Nephron (organoid): ENCODE results near the gene FGGY.

Source experiments
- H3K27ac Mint-ChIP-seq, 3 experiments: 2 replicates each; pipeline ENCODE4 v1.8.0; 2020; ENCODE audit warnings: mixed read lengths in 3 of 3, mild to moderate bottlenecking in 2 of 3, moderate library complexity in 1 of 3
- H3K27me3 Mint-ChIP-seq: 2 replicates; pipeline ENCODE4 v1.8.0; 2021; ENCODE audit warnings: low read depth, mild to moderate bottlenecking, moderate library complexity, mixed read lengths
- H3K36me3 Mint-ChIP-seq: 2 replicates; pipeline ENCODE4 v1.8.0; 2020; ENCODE audit warnings: low read depth, mixed read lengths
- H3K4me1 Mint-ChIP-seq: 2 replicates; pipeline ENCODE4 v1.8.0; 2020; ENCODE audit warnings: mixed read lengths
- H3K4me3 Mint-ChIP-seq, 3 experiments: 2 replicates each; pipeline ENCODE4 v1.8.0; 2020; ENCODE audit warnings: mild to moderate bottlenecking in 3 of 3, mixed read lengths in 3 of 3, moderate library complexity in 2 of 3
- H3K9me3 Mint-ChIP-seq: 2 replicates; pipeline ENCODE4 v1.8.0; 2020; ENCODE audit warnings: mixed read lengths
- CTCF ChIP-seq, 3 experiments: fragments of 200-600 bp; sonication (generic); IDR thresholded peaks; one replicate each; pipeline ENCODE4 v1.5.0; 2021; ENCODE audit warnings: antibody characterized with exemption in 3 of 3; ENCODE audit not compliant: unreplicated experiment in 3 of 3

Gene FGGY

GRCh38 chr1:59473831-59474230 is 176.9 kb downstream of the FGGY start:
- Mint-ChIP-seq H3K36me3 (peaks cover 18% of the 10 kb centered on the region), H3K4me1 (peaks cover 11% of the 10 kb centered on the region), H3K27me3 (no peaks in the 10 kb centered on the region), H3K4me3 (no peak overlapping the region), H3K27ac (no peak overlapping the region), H3K9me3 (peaks cover 17% of the 10 kb centered on the region)
- TF ChIP-seq CTCF (IDR thresholded peaks at IDR 0.05; ENCODE audit: unreplicated experiment in 3 of 3), result no peak

GRCh38 chr1:59474496-59474895 is 177.6 kb downstream of the FGGY start:
- peak overlapping the region in 1 of 3 experiments; percentile 87 for H3K27ac Mint-ChIP-seq
- H3K27me3 Mint-ChIP-seq, result no peaks in the 10 kb centered on the region
- H3K36me3 Mint-ChIP-seq, result peaks cover 17% of the 10 kb centered on the region
- H3K9me3 Mint-ChIP-seq, result peaks cover 17% of the 10 kb centered on the region
- peaks cover 11% of the 10 kb centered on the region for H3K4me1 Mint-ChIP-seq
- no peak for TF ChIP-seq CTCF (IDR thresholded peaks at IDR 0.05; ENCODE audit: unreplicated experiment in 3 of 3)
- no peak overlapping the region for H3K4me3 Mint-ChIP-seq

- Mint-ChIP-seq H3K4me1 (peaks cover 11% of the 10 kb centered on the region), H3K27ac (peak overlapping the region; percentile 82 to 93 (median 87)), H3K4me3 (peak overlapping the region in 1 of 3 experiments; percentile 7), H3K27me3 (no peaks in the 10 kb centered on the region), H3K36me3 (peaks cover 8% of the 10 kb centered on the region), H3K9me3 (peaks cover 8% of the 10 kb centered on the region)
- no peak for TF ChIP-seq CTCF (IDR thresholded peaks at IDR 0.05; ENCODE audit: unreplicated experiment in 3 of 3)
Measured at GRCh38 chr1:59475737-59476136, 178.8 kb downstream of the FGGY start.

GRCh38 chr1:59477286-59477685 is 180.4 kb downstream of the FGGY start:
- no peaks in the 10 kb centered on the region for H3K27me3 Mint-ChIP-seq
- TF ChIP-seq CTCF (IDR thresholded peaks at IDR 0.05; ENCODE audit: unreplicated experiment in 3 of 3), result no peak

GRCh38 chr1:59477867-59478266 is 181.0 kb downstream of the FGGY start:
- Mint-ChIP-seq H3K27me3 (no peaks in the 10 kb centered on the region), H3K27ac (no peak overlapping the region), H3K9me3 (peaks cover 2% of the 10 kb centered on the region), H3K4me1 (peaks cover 11% of the 10 kb centered on the region), H3K4me3 (no peak overlapping the region), H3K36me3 (no peaks in the 10 kb centered on the region)
- TF ChIP-seq CTCF (IDR thresholded peaks at IDR 0.05; ENCODE audit: unreplicated experiment in 3 of 3), result no peak

More at GRCh38 chr1:59477286-59477685, 180.4 kb downstream of the FGGY start:
- Mint-ChIP-seq H3K9me3 (peaks cover 4% of the 10 kb centered on the region), H3K27ac (no peak overlapping the region), H3K36me3 (peaks cover 3% of the 10 kb centered on the region), H3K4me1 (peaks cover 11% of the 10 kb centered on the region), H3K4me3 (no peak overlapping the region)

- no peak overlapping the region for H3K4me3 Mint-ChIP-seq
- peaks cover 20% of the 10 kb centered on the region for H3K4me1 Mint-ChIP-seq
- no peaks in the 10 kb centered on the region for H3K9me3 Mint-ChIP-seq
- H3K36me3 Mint-ChIP-seq, result no peaks in the 10 kb centered on the region
- no peaks in the 10 kb centered on the region for H3K27me3 Mint-ChIP-seq
- TF ChIP-seq CTCF (IDR thresholded peaks at IDR 0.05; ENCODE audit: unreplicated experiment in 3 of 3), result no peak
- no peak overlapping the region for H3K27ac Mint-ChIP-seq
Measured at GRCh38 chr1:59478822-59479221, 181.9 kb downstream of the FGGY start.
